HL-60 (cell line): ENCODE data around the gene ERGIC3.

Experiments used
- DNase-seq, 2 experiments: peaks; one replicate each; pipeline ENCODE4 v3.0.0-alpha.2; 2010 to 2020; ENCODE audit warnings: low read depth in 1 of 2, low spot score in 1 of 2
- H3K27ac ChIP-seq: fragments of 250-450 bp; sonication (Bioruptor Pico); replicated peaks from 2 replicates; pipeline ENCODE4 v1.5.1; 2020; ENCODE audit warnings: mild to moderate bottlenecking, moderate library complexity
- H3K27me3 ChIP-seq: fragments of 250-450 bp; sonication (Bioruptor Pico); 2 replicates; pipeline ENCODE4 v1.5.1; 2021; ENCODE audit warnings: mild to moderate bottlenecking, moderate library complexity; ENCODE audit not compliant: insufficient read depth, poor library complexity, severe bottlenecking
- H3K4me3 ChIP-seq: replicated peaks from 2 replicates; pipeline ENCODE4 v1.5.1; 2011; ENCODE audit warnings: mild to moderate bottlenecking, control low read depth, low read length; ENCODE audit not compliant: insufficient read depth
- GABPA ChIP-seq: IDR thresholded peaks from 2 replicates; pipeline ENCODE4 v1.6.1; 2012; ENCODE audit warnings: low read depth
- POLR2AphosphoS5 ChIP-seq: IDR thresholded peaks from 2 replicates; pipeline ENCODE4 v1.6.1; 2012; ENCODE audit warnings: low read depth
- SPI1 ChIP-seq: IDR thresholded peaks from 2 replicates; pipeline ENCODE4 v1.6.1; 2012; ENCODE audit warnings: low read depth, mild to moderate bottlenecking, borderline replicate concordance
- TF ChIP-seq, protein P1 (sequence below): IDR thresholded peaks from 2 replicates; pipeline ENCODE4 v1.6.1; 2012; ENCODE audit warnings: low read depth; ENCODE audit not compliant: insufficient replicate concordance
- TF ChIP-seq, protein P2 (sequence below): IDR thresholded peaks from one replicate; pipeline ENCODE4 v1.5.1; 2011; ENCODE audit warnings: low read length, control low read depth, inconsistent platforms; ENCODE audit not compliant: insufficient read depth

The ERGIC3 gene

DNA sequence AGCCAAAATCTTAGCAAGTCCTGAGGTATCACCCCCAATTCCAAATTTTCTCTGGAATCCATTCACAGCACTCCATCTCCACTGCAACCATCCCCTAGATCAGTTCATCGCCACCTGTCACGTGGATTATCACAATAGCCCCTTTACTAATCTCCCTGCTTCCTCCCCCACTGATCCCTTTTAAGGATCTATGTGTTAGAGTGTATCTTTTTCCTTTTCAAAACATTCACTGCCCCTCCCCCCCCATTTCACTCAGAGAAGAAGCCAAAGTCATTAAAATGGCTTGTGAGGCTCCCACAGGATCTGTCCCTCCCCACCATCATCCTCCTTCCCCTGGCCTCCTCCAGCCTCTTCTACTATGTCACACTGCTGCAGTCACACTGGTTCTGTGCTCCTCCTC lies 55.3 kb downstream of the ERGIC3 start:
- no peak overlapping the region for H3K27ac ChIP-seq
- no peak overlapping the region for H3K4me3 ChIP-seq
- no peak for DNase-seq
- peaks cover 19% of the 10 kb centered on the region for H3K27me3 ChIP-seq
- TF ChIP-seq, protein P1, sequence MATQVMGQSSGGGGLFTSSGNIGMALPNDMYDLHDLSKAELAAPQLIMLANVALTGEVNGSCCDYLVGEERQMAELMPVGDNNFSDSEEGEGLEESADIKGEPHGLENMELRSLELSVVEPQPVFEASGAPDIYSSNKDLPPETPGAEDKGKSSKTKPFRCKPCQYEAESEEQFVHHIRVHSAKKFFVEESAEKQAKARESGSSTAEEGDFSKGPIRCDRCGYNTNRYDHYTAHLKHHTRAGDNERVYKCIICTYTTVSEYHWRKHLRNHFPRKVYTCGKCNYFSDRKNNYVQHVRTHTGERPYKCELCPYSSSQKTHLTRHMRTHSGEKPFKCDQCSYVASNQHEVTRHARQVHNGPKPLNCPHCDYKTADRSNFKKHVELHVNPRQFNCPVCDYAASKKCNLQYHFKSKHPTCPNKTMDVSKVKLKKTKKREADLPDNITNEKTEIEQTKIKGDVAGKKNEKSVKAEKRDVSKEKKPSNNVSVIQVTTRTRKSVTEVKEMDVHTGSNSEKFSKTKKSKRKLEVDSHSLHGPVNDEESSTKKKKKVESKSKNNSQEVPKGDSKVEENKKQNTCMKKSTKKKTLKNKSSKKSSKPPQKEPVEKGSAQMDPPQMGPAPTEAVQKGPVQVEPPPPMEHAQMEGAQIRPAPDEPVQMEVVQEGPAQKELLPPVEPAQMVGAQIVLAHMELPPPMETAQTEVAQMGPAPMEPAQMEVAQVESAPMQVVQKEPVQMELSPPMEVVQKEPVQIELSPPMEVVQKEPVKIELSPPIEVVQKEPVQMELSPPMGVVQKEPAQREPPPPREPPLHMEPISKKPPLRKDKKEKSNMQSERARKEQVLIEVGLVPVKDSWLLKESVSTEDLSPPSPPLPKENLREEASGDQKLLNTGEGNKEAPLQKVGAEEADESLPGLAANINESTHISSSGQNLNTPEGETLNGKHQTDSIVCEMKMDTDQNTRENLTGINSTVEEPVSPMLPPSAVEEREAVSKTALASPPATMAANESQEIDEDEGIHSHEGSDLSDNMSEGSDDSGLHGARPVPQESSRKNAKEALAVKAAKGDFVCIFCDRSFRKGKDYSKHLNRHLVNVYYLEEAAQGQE, result no peak
- no peak for TF ChIP-seq SPI1
- TF ChIP-seq POLR2AphosphoS5, result no peak
- TF ChIP-seq GABPA, result no peak
- TF ChIP-seq, protein P2, sequence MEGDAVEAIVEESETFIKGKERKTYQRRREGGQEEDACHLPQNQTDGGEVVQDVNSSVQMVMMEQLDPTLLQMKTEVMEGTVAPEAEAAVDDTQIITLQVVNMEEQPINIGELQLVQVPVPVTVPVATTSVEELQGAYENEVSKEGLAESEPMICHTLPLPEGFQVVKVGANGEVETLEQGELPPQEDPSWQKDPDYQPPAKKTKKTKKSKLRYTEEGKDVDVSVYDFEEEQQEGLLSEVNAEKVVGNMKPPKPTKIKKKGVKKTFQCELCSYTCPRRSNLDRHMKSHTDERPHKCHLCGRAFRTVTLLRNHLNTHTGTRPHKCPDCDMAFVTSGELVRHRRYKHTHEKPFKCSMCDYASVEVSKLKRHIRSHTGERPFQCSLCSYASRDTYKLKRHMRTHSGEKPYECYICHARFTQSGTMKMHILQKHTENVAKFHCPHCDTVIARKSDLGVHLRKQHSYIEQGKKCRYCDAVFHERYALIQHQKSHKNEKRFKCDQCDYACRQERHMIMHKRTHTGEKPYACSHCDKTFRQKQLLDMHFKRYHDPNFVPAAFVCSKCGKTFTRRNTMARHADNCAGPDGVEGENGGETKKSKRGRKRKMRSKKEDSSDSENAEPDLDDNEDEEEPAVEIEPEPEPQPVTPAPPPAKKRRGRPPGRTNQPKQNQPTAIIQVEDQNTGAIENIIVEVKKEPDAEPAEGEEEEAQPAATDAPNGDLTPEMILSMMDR, result no peak

DNA sequence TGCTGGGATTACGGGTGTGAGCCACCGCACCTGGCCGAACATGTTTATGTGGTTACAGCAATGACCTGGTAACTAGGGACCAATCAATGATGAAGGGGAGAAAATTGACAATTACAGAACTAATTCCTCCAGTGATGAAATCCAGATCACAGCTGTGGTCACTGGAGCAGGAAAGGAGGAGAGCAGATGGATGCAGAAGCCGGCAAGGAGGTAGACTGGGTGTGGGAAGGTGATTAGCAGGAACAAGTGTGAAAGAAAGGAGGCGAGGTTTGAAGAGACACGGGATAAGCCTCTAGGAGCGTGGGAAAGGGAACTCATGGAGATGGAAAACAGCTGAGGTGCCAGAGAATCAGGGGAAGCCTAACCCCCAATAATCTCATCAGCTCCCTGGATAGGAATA lies 56.6 kb downstream of the ERGIC3 start:
- Histone ChIP-seq H3K4me3 (no peak overlapping the region), H3K27me3 (peaks cover 19% of the 10 kb centered on the region), H3K27ac (no peak overlapping the region)
- DNase-seq, result no peak
- no peak for TF ChIP-seq POLR2AphosphoS5
- no peak for TF ChIP-seq GABPA

DNA sequence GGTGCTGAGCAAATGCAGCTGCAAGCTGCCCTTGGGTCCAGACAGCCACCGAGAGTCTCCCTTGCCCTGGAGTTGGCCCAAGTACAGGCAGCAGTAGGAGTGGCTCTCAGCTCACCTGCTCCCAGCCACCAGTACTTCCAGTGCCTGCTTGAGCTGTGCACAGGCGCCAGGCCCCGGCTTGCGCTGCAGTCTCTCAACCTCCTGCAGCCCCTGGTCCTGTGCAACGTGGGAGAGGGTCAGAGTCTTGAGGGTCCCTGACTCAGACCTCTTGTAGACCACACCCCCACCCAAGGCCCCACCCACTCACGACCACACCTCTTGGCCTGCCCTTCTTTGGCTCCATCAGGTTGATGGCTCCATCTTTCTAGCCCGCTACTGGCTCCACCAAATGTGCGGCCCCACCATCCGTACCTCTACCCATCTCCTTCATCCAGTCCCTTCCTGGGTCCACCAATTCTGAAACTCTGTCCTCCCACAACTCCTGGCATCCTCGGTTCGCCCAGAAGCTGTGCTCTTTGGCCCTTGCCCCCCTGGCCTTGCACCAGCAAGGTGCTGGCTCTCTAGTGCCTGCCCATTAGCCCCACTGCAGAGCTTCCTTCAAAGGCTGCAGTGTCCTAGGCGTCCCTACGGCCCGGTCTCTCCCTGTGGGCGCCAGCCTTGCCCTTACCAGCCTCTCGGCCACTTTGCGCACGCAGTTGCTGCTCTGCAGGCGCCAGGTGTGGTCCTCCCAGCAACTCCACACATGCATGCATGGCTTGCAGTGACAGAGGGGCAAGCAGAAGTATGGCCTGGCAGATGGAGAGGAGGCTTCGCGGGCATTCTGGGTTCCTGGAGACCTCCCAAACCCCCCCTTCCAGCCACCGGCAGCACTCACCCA lies 57.3 kb downstream of the ERGIC3 start:
- no peak for DNase-seq
- H3K27ac ChIP-seq, result no peak overlapping the region
- no peak overlapping the region for H3K4me3 ChIP-seq
- TF ChIP-seq GABPA, result no peak
- TF ChIP-seq, protein P2, result no peak
- TF ChIP-seq POLR2AphosphoS5, result no peak
- TF ChIP-seq SPI1, result no peak
- H3K27me3 ChIP-seq, result peaks cover 19% of the 10 kb centered on the region

DNA sequence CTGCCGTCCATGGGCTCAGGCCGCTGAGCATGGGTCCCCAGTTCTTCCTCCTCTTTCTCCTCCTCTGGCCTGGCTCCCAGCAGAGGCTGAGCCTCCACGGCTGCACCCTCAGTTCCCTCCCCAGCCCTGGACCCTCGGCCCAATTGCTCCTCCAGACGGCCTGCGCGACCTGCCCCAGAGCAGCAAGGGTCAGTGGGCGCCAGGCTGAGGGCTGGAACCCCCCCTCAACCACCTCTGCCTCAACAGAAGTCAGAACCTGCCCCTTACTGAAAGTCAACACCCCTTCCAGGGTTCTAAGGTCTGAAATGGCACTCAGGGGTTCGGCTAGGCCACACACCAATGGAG lies 57.9 kb downstream of the ERGIC3 start:
- DNase-seq, result no peak
- Histone ChIP-seq H3K27me3 (peaks cover 19% of the 10 kb centered on the region), H3K27ac (no peak overlapping the region), H3K4me3 (no peak overlapping the region)
- TF ChIP-seq, protein P1, result no peak
- TF ChIP-seq SPI1 (no peak), POLR2AphosphoS5 (no peak), GABPA (no peak)
- TF ChIP-seq, protein P2, result no peak
